Peyer's patch (tissue), 4 donors: ENCODE data around the gene AMHR2. TPM values are rescaled to one million over a fixed set of nuclear protein-coding genes. Genes with fewer than 3 reads are reported as not detected.
"Not testable (repeated sequence)": the region's sequence is repeated elsewhere in the genome, so short reads cannot be mapped to it uniquely, and the experiment has no call there.

Source experiments
- DNase-seq, 3 donors: peaks; one replicate each; pipeline ENCODE4 v3.0.0-alpha.2; 2017 to 2019
- H3K27ac ChIP-seq, 4 donors: fragments of 200-600 bp; sonication (generic); one replicate each; pipeline ENCODE4 v1.5.1; 2016 to 2019
- H3K27me3 ChIP-seq, 2 donors: fragments of 200-600 bp; sonication (generic); one replicate each; pipeline ENCODE4 v1.5.1; 2019
- H3K36me3 ChIP-seq, 3 donors: fragments of 200-600 bp; sonication (generic); one replicate each; pipeline ENCODE4 v1.5.1; 2016 to 2019
- H3K4me1 ChIP-seq, 4 donors: fragments of 200-600 bp; sonication (generic); one replicate each; pipeline ENCODE4 v1.5.1; 2016 to 2019
- H3K4me3 ChIP-seq, 4 donors: fragments of 200-600 bp; sonication (generic); 1 replicate in 3 of 4; 2 replicates in 1 of 4; pipeline ENCODE4 v1.5.1; 2016 to 2019; ENCODE audit warnings: mild to moderate bottlenecking in 1 of 4
- H3K9me3 ChIP-seq, 4 donors: fragments of 200-600 bp; sonication (generic); one replicate each; pipeline ENCODE4 v1.5.1; 2016 to 2019; ENCODE audit warnings: mild to moderate bottlenecking in 1 of 4
- CTCF ChIP-seq, 6 experiments: fragments of 450-650 bp in 4 of 6; fragments of 200-600 bp in 2 of 6; sonication (generic) in 1 of 6; IDR thresholded peaks; one replicate each; pipeline ENCODE4 v1.5.1; 2017 to 2019; ENCODE audit warnings: antibody characterized with exemption in 6 of 6, mild to moderate bottlenecking in 3 of 6, moderate library complexity in 1 of 6
- POLR2A ChIP-seq, 2 donors: fragments of 450-650 bp; IDR thresholded peaks; one replicate each; pipeline ENCODE4 v1.5.1; 2017; ENCODE audit warnings: antibody characterized with exemption in 2 of 2, mild to moderate bottlenecking in 2 of 2, moderate library complexity in 2 of 2
- total RNA-seq, 4 donors: library from RNA; depleted of rRNA; stranded (reverse); fragments of >200 nt; gene quantifications; one replicate each; pipeline ENCODE4 v1.1.0, GENCODE V29; 2016

Gene AMHR2
- total RNA-seq, 4 donors from 2014 or later: 0.40 TPM; not detected in 3

GRCh38 chr12:53380104-53380793, 43.4 kb upstream of the AMHR2 start, which contains the start of gene SP1:
Gene SP1, plus strand, starts transcription at chr12:53380176. Its CDS starts 116 bp downstream, at chr12:53380292.
- Histone ChIP-seq H3K27ac (peak within 1 kb of the TSS; percentile 97 to 100 (median 100)), H3K4me3 (peak within 1 kb of the TSS; percentile 84 to 95 (median 86)), H3K9me3 (no peaks in the 10 kb centered on the region), H3K36me3 (peaks cover 0 to 36% (median 0%) of the 10 kb centered on the region in 3 donors), H3K27me3 (no peaks in the 10 kb centered on the region), H3K4me1 (peaks cover 3 to 50% (median 23%) of the 10 kb centered on the region in 4 donors)
- no peak for TF ChIP-seq CTCF (IDR thresholded peaks at IDR 0.05)
- peak; percentile 42 to 55 for TF ChIP-seq POLR2A (IDR thresholded peaks at IDR 0.05)
- peak; percentile 95 to 99 (median 99) for DNase-seq

GRCh38 chr12:53380794-53381730, 42.6 kb upstream of the AMHR2 start:
- Histone ChIP-seq H3K9me3 (no peaks in the 10 kb centered on the region), H3K36me3 (peaks cover 0 to 39% (median 0%) of the 10 kb centered on the region in 3 donors), H3K27me3 (no peaks in the 10 kb centered on the region), H3K27ac (peak overlapping the region; percentile 97 to 100 (median 100)), H3K4me1 (peaks cover 3 to 58% (median 23%) of the 10 kb centered on the region in 4 donors), H3K4me3 (peak overlapping the region; percentile 84 to 95 (median 86))
- DNase-seq: peak in 2 of 3 donors; percentile 50 to 52
- TF ChIP-seq CTCF (IDR thresholded peaks at IDR 0.05) (no peak), POLR2A (IDR thresholded peaks at IDR 0.05) (no peak)

- Histone ChIP-seq H3K27me3 (no peaks in the 10 kb centered on the region), H3K4me3 (peak overlapping the region in 3 of 4 donors; percentile 84 to 95 (median 85)), H3K36me3 (peaks cover 0 to 39% (median 0%) of the 10 kb centered on the region in 3 donors), H3K9me3 (no peaks in the 10 kb centered on the region), H3K4me1 (peaks cover 3 to 67% (median 23%) of the 10 kb centered on the region in 4 donors), H3K27ac (peak overlapping the region; percentile 97 to 100 (median 100))
- TF ChIP-seq CTCF (IDR thresholded peaks at IDR 0.05) (peak in 5 of 6 experiments; percentile 3 to 70 (median 46)), POLR2A (IDR thresholded peaks at IDR 0.05) (no peak)
- peak; percentile 44 to 76 (median 54) for DNase-seq
Measured at GRCh38 chr12:53381731-53382630, 41.7 kb upstream of the AMHR2 start.

- Histone ChIP-seq H3K36me3 (peaks cover 0 to 39% (median 0%) of the 10 kb centered on the region in 3 donors), H3K27me3 (no peaks in the 10 kb centered on the region), H3K4me3 (peak overlapping the region in 3 of 4 donors; percentile 20 to 95 (median 85)), H3K9me3 (no peaks in the 10 kb centered on the region), H3K4me1 (peaks cover 3 to 78% (median 31%) of the 10 kb centered on the region in 4 donors), H3K27ac (peak overlapping the region in 1 of 4 donors; percentile 17)
- no peak for TF ChIP-seq POLR2A (IDR thresholded peaks at IDR 0.05)
- peak in 1 of 3 donors; percentile 44 for DNase-seq
Measured at GRCh38 chr12:53383258-53383657, 40.4 kb upstream of the AMHR2 start.

GRCh38 chr12:53386381-53386780, 37.3 kb upstream of the AMHR2 start:
- H3K4me1 ChIP-seq: peaks cover 0 to 89% (median 32%) of the 10 kb centered on the region in 4 donors
- peak overlapping the region in 2 of 4 donors; percentile 36 to 85 for H3K4me3 ChIP-seq
- peak overlapping the region in 2 of 4 donors; percentile 44 to 61 for H3K27ac ChIP-seq
- H3K27me3 ChIP-seq, H3K9me3 ChIP-seq, DNase-seq: not testable (repeated sequence)
- peaks cover 0 to 39% (median 0%) of the 10 kb centered on the region in 3 donors for H3K36me3 ChIP-seq
